ENCODE measurements around the gene NCKAP5. TPM values are rescaled to one million over a fixed set of nuclear protein-coding genes. Genes with fewer than 3 reads are reported as not detected.
A peak's percentile ranks its signal among the peaks of the same experiment; 100 is the strongest.

Gene NCKAP5
- total and polyA plus RNA-seq, 2 of the 8 experiments (the other 6 are each of a cell fraction or from before 2014, with no cell fraction given): 0.27 to 0.86 TPM

GRCh38 chr2:133343018-133343352 lies 225.3 kb downstream of the NCKAP5 start:
- no peak overlapping the region for H4K5ac ChIP-seq (ENCODE audit: insufficient read length, low read depth, low read length)
- H3K4me1 ChIP-seq (replicated peaks in 1 of 4; ENCODE audit: control insufficient read depth in 3 of 4, insufficient read depth in 4 of 4, low read length in 3 of 4): peaks cover 0 to 7% (median 0%) of the 10 kb centered on the region in 4 experiments; a peak in 2 of 7 replicates
- H3K4me3 ChIP-seq (ENCODE audit: extremely low read depth in 1 of 4, insufficient read depth in 2 of 4, low read depth in 3 of 4, low read length in 4 of 4): no peak overlapping the region
- no peak overlapping the region for H2BK5ac ChIP-seq (ENCODE audit: low read depth, low read length)
- H3K9ac ChIP-seq (replicated peaks in 1 of 4; ENCODE audit: extremely low read depth in 1 of 4, low read depth in 3 of 4, low read length in 3 of 4): no peak overlapping the region; a peak in 1 of 7 replicates
- H4K91ac ChIP-seq (replicated peaks; ENCODE audit: insufficient read length, low read length): no peak overlapping the region
- H2BK15ac ChIP-seq (ENCODE audit: low read length): no peak overlapping the region
- no peak overlapping the region for H4K8ac ChIP-seq (ENCODE audit: extremely low read depth, insufficient read depth, low read length)
- no peak overlapping the region for H3K56ac ChIP-seq (replicated peaks; ENCODE audit: insufficient read length, low read depth, low read length)
- no peaks in the 10 kb centered on the region for H3K36me3 ChIP-seq (ENCODE audit: control insufficient read depth in 2 of 4, insufficient read depth in 4 of 4, low read length in 3 of 4)
- no peak overlapping the region for H2BK12ac ChIP-seq (ENCODE audit: low read depth, low read length)
- H3K27me3 ChIP-seq (replicated peaks in 1 of 4; ENCODE audit: control insufficient read depth in 3 of 4, extremely low read depth in 1 of 4, insufficient read depth in 3 of 4, low read length in 3 of 4): no peaks in the 10 kb centered on the region
- DNase-seq (ENCODE audit: low read depth in 1 of 2, low spot score in 2 of 2) (no peak), FAIRE-seq (no peak)
- H3K18ac ChIP-seq (ENCODE audit: extremely low read depth, low read length): no peak overlapping the region
- TF ChIP-seq SP4 (IDR thresholded peaks at IDR 0.05; ENCODE audit: low read length) (no peak), TBP (IDR thresholded peaks at IDR 0.05; ENCODE audit: low read depth, low read length) (no peak), CBX8 (IDR thresholded peaks at IDR 0.05; ENCODE audit: borderline replicate concordance, low read depth, low read length) (no peak), EP300 (IDR thresholded peaks at IDR 0.05; ENCODE audit: borderline replicate concordance in 1 of 2, low read depth in 2 of 2, low read length in 2 of 2) (no peak), NANOG (IDR thresholded peaks at IDR 0.05; ENCODE audit: insufficient read depth, low read depth, low read length, poor library complexity, severe bottlenecking) (no peak), HDAC2 (IDR thresholded peaks at IDR 0.05; ENCODE audit: borderline replicate concordance in 1 of 2, low read depth in 2 of 2, low read length in 2 of 2) (no peak)
- no peaks in the 10 kb centered on the region for H3K79me1 ChIP-seq (ENCODE audit: low read depth, low read length)
- CTCF ChIA-PET (ENCODE audit: partially characterized antibody): no interaction called here
- 0 out of 2 replicates have a peak overlapping the region, but pooled peaks have one; percentile 52 for H2AFZ ChIP-seq (ENCODE audit: low read length)
- H3K27ac ChIP-seq (ENCODE audit: low read depth, low read length): no peak overlapping the region
- no peaks in the 10 kb centered on the region for H3K79me2 ChIP-seq (ENCODE audit: control insufficient read depth in 1 of 2, insufficient read depth in 2 of 2, low read length in 2 of 2)
- no peaks in the 10 kb centered on the region for H3K9me3 ChIP-seq (ENCODE audit: insufficient read depth in 2 of 2, low read depth in 1 of 2, low read length in 1 of 2)
- H3K4me2 ChIP-seq (ENCODE audit: insufficient read depth in 1 of 2, low read depth in 2 of 2, low read length in 2 of 2): no peak overlapping the region
- no peak overlapping the region for H2BK20ac ChIP-seq (ENCODE audit: low read length)
- H3K23ac ChIP-seq (ENCODE audit: insufficient read length): no peak overlapping the region
- H2BK120ac ChIP-seq (replicated peaks; ENCODE audit: low read depth, low read length): no peak overlapping the region
- no peak overlapping the region for H3K4ac ChIP-seq (replicated peaks; ENCODE audit: insufficient read length, low read depth, low read length)
- H3K23me2 ChIP-seq (ENCODE audit: low read depth, low read length): no peaks in the 10 kb centered on the region
- POLR2A ChIA-PET (ENCODE audit: partially characterized antibody): no interaction called here
- H4K20me1 ChIP-seq (replicated peaks in 1 of 2; ENCODE audit: control insufficient read depth in 1 of 2, insufficient read depth in 2 of 2, low read length in 2 of 2): no peaks in the 10 kb centered on the region
- H2AK5ac ChIP-seq (ENCODE audit: low read depth, low read length): no peak overlapping the region
- H3K14ac ChIP-seq (ENCODE audit: insufficient read length): no peak overlapping the region
